ENCODE results near the gene SUPT5H.
"Not testable (repeated sequence)": the region's sequence is repeated elsewhere in the genome, so short reads cannot be mapped to it uniquely, and the experiment has no call there.

DNA sequence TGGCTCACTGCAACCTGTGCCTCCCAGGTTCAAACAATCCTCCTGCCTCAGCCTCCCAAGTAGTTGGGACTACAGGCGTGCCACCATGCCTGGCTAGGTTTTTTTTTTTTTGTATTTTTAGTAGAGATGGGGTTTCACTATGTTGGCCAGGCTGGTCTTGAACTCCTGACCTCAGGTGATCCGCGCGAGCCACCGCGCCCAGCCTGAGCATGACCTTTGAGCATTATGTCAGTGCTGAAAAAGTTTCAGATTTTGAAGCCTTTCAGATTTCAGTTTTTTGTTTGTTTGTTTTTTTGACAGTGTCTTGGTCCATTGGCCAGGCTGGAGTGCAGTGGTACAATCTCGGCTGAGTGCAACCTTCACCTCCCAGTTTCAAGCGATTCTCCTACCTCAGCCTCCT, 5.9 kb downstream of the SUPT5H start:
- TF ChIP-seq, protein P1, sequence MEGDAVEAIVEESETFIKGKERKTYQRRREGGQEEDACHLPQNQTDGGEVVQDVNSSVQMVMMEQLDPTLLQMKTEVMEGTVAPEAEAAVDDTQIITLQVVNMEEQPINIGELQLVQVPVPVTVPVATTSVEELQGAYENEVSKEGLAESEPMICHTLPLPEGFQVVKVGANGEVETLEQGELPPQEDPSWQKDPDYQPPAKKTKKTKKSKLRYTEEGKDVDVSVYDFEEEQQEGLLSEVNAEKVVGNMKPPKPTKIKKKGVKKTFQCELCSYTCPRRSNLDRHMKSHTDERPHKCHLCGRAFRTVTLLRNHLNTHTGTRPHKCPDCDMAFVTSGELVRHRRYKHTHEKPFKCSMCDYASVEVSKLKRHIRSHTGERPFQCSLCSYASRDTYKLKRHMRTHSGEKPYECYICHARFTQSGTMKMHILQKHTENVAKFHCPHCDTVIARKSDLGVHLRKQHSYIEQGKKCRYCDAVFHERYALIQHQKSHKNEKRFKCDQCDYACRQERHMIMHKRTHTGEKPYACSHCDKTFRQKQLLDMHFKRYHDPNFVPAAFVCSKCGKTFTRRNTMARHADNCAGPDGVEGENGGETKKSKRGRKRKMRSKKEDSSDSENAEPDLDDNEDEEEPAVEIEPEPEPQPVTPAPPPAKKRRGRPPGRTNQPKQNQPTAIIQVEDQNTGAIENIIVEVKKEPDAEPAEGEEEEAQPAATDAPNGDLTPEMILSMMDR (IDR thresholded peaks at IDR 0.05), result not testable (repeated sequence)
- not testable (repeated sequence) for TF ChIP-seq POLR2A (IDR thresholded peaks at IDR 0.05)

All from esophagus squamous epithelium (tissue), 4 donors.